ENCODE data around the gene PIGK.
A peak's percentile ranks its signal among the peaks of the same experiment; 100 is the strongest.
"Not testable (repeated sequence)": the region's sequence is repeated elsewhere in the genome, so short reads cannot be mapped to it uniquely, and the experiment has no call there.

PIGK gene

DNA sequence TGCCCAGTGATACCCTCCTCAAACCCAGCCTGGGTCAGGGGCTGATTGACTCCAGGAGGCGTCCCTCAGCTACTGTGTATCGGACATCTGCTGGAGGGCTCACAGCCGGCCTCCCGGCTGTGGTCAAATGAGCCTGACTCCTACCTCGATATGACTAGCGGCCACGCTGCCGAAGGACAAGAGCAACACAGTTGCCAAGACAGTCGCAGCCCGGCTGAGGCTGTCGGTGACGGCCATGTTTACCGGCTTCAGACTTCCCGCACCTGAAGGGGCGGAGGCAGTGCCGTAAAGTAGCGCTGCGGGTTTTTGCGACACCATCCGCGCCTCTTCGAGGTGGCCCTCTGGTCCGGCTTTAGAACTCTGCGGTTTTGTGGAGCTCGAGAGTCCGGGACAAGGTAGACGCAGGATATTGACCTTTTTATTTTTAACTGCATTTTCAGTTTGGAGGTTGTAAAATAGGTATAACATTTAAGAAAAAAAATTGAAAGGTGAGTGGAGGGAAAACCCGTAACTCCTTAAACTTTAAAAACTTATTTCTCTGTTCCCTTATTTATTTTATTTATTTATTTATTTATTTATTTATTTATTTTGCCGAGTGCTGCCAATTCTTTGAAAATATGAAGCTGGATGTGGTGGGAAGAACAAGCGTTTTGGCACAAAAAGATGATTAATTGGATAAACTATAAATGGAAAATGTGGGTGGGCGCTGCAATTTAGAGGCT is at the start of gene PIGK:
Gene PIGK (minus strand): TSS at position 265 of the 722 bp plus-strand sequence. CDS start 28 bp downstream, at position 237.
- DNase-seq, result peak; percentile 82

DNA sequence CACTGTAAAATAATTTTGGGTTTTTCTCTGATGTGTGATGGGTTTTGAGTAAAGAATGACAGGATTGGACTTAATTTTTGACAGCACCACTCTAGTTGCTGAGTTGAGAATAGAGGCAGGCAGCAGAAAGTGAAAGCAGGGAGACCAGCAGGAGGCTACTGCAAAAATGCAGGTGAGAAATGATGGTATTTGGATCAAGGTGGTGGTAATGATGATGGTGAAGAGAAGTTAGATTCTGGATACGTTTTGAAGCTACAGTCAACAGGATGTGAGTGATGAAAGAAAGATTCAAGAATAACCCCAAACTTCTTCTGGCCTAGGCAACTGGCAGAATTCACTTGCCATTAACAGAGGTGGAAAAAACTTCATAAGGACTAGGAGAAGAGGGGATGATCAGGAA is 47.8 kb upstream of the PIGK start:
- no peak for DNase-seq

DNA sequence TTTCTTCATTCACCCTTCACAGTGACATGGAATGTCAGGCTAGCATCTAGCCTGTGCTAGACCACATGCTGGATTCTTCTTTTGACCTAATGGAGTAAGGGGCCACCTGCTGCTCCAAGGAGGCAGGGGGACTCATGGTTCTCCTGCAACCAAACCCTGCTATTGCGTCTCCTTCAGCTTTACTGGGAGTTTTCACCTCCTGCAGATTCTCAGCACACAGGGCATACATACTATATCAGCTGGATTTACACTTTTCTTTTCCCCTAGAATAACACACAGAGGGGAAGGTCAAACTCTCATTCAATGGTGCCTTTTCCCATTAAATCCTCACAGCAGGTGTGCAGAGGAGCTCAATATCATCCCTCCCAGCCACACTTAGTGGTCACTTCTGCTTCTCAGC is 46.0 kb upstream of the PIGK start:
- no peak for DNase-seq

GRCh38 chr1:77263708-77264107 is 44.5 kb upstream of the PIGK start:
- no peak for DNase-seq

GRCh38 chr1:77253211-77253610 is 34.0 kb upstream of the PIGK start:
- no peak for DNase-seq

DNA sequence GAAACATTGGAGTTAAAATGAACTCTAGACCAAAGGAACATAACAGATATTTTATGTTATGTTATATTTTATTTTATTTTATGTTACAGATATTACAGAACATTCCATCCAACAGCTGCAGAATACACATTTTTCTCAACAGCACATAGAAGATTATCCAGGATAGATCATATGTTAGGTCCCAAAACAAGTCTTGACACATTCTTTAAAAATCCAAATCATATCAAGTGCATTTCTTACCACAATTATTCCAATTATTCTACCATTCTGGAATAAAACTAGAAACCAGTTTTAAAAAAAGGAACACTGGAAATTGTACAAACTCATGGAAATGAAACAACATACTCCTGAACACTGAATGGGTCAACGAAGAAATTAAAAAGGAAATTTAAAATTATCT is 30.9 kb upstream of the PIGK start:
- no peak for DNase-seq

DNA sequence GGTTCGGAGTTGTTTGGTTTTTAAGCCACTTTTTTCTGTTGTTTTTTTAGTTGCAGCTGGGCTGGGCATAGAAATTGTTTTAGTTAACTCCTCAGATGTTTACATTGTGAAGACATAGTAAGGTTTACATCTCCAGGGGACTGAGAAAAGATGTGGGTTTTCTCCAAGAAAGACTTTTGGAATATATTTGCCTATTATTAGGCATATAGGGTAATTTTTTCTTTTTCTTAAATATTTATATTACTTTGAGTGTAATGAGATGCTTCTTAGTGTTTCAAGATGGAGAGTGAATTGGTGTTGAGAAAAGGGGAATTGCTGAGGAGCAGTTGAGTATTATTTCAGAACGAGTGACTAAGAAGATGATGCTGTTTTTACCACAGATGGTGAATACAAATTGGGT is 26.6 kb upstream of the PIGK start:
- DNase-seq, result no peak

DNA sequence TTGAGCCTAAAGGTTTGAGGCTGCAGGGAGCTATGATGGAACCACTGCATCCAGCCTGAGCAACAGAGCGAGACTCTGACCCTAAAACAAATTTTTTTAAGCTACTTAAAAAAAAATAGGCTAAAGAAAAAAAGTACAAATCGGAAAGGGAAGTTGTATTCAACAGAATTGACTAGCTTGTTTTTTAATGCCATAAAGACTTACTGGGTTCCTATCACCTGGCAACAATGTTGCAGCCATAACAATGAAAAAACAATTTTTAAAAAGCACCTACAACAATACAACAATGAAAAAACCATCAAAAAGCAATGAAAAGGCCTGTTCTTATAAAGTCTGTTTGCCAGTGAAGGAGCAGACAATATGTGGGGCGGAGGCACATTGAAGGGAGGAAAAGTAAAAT is 20.1 kb upstream of the PIGK start:
- no peak for DNase-seq

DNA sequence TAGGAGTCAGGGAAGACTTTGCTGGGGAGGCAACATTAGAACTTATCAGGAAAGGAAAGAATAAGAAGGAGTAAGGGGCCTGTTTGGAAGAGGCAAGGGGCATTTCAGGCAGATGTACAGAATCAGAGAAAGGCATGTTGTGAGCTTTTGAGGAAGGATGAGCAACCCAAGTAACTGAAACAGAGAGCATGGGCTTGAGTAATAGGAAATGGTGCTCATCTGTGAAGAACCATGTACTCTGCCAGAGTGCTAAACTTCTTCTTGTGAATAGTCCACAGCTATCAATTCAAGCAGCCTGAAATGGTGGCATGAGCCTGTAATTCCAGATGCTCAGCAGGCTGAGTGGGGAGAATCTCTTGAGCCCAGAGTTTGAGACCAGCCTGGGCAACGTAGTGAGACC is 19.2 kb upstream of the PIGK start:
- DNase-seq, result no peak

- DNase-seq, result no peak
Observed at GRCh38 chr1:77234943-77235342, 15.7 kb upstream of the PIGK start.

- DNase-seq, result no peak
Observed at GRCh38 chr1:77234096-77234495, 14.9 kb upstream of the PIGK start.

DNA sequence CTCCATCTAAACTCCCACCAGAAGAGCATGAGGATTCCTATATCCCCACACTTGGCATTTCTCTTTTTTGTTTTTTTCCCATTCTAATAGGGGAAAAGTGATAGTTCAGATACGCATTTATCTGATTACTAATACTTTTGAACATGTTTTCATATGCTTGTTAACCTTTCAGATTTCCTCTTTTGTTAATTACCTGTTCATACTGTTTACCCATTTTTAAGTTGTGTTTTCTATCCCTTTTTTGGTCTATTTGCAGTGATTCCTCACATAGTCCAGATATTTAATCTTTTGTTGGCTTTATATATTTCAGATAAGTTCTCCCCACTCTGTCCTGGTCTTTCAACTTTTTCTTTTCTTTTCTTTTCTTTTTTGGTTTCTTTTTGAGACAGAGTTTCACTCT is 13.6 kb upstream of the PIGK start:
- DNase-seq, result no peak

DNA sequence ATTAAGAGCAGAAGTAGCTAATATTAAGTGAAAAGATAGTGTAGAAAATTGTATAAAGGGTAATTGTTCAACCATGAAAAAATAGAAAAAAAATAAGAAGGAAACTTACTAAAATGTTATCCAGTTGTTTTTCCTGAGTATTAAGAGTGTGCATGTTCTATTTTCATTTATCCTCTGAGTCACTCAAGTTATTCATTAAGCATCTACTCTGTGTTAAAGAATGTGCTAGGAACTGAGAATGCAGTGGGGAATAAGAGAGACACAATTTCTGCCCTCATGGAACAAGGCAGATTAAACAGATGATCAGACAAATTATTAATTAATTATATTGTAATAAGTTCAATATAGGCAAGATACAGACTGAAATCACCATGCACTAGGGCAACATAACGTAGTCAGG is 10.8 kb upstream of the PIGK start:
- no peak for DNase-seq

- no peak for DNase-seq
Observed at GRCh38 chr1:77228836-77229235, 9.6 kb upstream of the PIGK start.

DNA sequence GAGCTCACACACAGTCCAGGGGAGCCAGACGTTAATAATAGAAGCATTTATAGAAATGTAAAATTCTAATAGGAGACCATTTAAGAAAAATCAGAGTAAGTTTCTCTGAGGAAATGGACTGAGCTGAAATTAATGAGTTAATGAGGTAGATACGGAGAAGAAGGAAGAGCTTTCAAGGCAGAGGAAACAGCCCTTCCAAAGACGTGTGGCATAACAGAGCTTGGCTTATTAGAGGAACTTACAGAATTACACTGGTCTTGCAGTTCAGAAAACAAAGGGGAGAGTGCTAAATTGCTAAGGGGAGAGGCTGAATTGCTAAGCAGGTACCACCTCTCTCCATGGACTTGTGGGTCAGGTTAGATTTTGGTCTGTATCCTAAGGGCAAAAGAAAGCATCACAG is 8.2 kb upstream of the PIGK start:
- DNase-seq, result no peak

- no peak for DNase-seq
Observed at GRCh38 chr1:77222496-77222895, 3.3 kb upstream of the PIGK start.

GRCh38 chr1:77220687-77221463 is 1.6 kb upstream of the PIGK start:
- DNase-seq, result no peak

- DNase-seq, result no peak
Observed at GRCh38 chr1:77218477-77219165, 609 bp downstream of the PIGK start.

- DNase-seq, result not testable (repeated sequence)
Observed at GRCh38 chr1:77204043-77204442, 15.2 kb downstream of the PIGK start.

GRCh38 chr1:77202751-77203150 is 16.5 kb downstream of the PIGK start:
- DNase-seq, result no peak

DNA sequence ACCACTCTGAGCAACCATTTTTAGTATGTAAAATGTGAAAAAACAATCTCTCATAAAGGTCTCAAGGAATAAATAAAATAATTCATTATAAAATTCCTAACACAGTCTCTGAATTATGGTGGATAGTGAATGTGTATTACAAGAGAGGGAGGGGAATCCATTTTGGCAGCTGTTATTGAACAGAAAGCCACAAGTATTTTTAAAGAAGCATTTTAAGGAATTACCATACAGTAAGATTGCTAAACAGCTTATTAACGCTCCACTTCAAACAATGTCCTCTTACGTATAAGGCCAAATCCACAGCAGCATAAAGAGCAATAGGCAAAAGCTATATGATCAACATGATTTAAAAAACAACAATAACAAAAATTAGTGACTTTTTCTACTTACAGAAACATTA is 18.4 kb downstream of the PIGK start:
- no peak for DNase-seq

DNA sequence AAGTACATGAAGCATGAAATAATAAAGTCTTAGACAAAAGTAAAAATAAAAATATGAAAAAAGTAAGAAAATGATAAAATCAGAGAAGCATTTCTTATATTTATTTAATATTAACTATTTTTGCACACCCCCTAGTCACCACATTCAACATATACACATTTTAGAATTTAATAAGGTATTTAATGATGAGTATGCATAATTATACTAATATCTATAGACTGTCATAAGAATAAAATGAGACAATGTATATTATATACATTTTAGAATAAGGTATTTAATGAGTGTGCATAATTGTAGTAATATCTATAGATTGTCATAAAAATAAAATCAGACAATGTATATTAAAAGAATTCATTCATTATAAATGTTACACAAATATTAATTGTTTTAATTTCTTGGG is 18.9 kb downstream of the PIGK start:
- no peak for DNase-seq

DNA sequence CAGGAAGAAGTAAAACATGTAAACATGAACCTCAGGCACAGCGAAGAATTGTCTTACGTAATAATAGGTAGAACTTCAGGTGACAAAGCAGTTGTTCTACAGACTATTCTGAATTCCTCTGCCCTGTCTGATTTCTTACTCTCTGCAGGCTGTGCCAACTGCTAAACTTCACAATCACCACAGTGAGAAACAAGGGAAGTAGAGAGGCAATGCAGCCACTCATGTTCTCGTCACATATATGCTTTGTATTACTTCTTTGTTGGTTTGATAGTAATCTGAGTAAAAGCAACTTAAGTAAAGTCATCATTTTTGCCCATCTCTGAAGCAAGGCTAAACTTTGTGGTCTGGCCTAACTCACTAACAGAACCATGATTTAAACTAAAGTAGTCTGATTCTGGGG is 21.9 kb downstream of the PIGK start:
- no peak for DNase-seq

DNA sequence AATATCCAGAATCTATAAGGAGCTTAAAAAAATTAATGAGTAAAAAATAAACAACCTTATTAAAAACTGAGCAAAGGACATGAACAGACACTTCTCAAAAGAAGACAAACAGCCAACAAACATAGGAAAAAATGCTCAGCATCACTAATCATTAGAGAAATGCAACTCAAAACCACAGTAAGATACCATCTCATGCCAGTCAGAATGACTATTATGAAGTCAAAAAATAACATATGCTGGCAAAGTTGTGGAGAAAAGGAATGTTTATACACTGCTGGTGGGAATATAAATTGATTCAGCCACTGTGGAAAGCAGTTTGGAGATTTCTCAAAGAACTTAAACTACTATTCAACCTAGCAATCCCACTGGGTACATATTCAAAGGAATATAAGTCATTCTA is 25.3 kb downstream of the PIGK start:
- no peak for DNase-seq

Data from stimulated activated CD4-positive, alpha-beta T cell treated with anti-CD3 and anti-CD28 coated beads, Interleukin-12 subunit alpha, Interleukin-12 subunit beta, amount 100 ng/mL, for 4 hours (primary cell).